ENCODE results near the gene KRT1. TPM values are rescaled to one million over a fixed set of nuclear protein-coding genes. Genes with fewer than 3 reads are reported as not detected.

Gene KRT1
- total and polyA plus RNA-seq, 2 experiments from 2014 or later = 0.13 TPM; not detected in 1

DNA sequence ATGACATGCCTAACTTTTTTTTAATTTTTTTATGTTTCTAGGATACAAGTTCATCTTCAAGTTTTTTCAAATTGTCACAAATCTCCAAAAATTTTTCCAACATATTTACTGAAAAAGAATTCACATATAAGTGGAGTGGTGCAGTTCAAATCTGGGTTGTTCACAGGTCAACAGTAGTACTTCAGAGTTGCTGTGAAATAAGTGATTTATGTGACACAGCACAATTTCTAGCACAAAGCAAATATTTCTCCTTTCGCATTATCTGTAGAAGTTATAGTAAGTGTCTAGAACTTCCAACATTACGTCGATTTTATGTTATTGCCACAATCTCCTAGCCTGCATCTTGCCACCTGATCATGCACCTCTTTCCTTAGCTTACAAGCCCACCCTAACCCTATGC lies 18.5 kb downstream of the KRT1 start:
- DNase-seq (ENCODE audit: low spot score) = no peak
- no peak overlapping the region for H2AFZ ChIP-seq
- 91% methylated on average over 3 of the region's 3 CpGs for WGBS (ENCODE audit: low lambda C conversion rate, missing lambda C conversion rate)
- H3K27me3 ChIP-seq = peaks cover 31% of the 10 kb centered on the region
- no peaks in the 10 kb centered on the region for H4K20me1 ChIP-seq (ENCODE audit: insufficient read depth, poor library complexity, severe bottlenecking)
- no peaks in the 10 kb centered on the region for H3K79me2 ChIP-seq
- H3K4me3 ChIP-seq = no peak overlapping the region
- H3K36me3 ChIP-seq (replicated peaks; ENCODE audit: insufficient read depth, low read depth) = no peaks in the 10 kb centered on the region
- no peak for TF ChIP-seq EZH2phosphoT487 (IDR thresholded peaks at IDR 0.05; ENCODE audit: low read depth, severe bottlenecking, unreplicated experiment)
- TF ChIP-seq, protein P1, sequence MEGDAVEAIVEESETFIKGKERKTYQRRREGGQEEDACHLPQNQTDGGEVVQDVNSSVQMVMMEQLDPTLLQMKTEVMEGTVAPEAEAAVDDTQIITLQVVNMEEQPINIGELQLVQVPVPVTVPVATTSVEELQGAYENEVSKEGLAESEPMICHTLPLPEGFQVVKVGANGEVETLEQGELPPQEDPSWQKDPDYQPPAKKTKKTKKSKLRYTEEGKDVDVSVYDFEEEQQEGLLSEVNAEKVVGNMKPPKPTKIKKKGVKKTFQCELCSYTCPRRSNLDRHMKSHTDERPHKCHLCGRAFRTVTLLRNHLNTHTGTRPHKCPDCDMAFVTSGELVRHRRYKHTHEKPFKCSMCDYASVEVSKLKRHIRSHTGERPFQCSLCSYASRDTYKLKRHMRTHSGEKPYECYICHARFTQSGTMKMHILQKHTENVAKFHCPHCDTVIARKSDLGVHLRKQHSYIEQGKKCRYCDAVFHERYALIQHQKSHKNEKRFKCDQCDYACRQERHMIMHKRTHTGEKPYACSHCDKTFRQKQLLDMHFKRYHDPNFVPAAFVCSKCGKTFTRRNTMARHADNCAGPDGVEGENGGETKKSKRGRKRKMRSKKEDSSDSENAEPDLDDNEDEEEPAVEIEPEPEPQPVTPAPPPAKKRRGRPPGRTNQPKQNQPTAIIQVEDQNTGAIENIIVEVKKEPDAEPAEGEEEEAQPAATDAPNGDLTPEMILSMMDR (IDR thresholded peaks at IDR 0.05; ENCODE audit: poor library complexity) = no peak
- H3K9me3 ChIP-seq (ENCODE audit: low read depth) = no peaks in the 10 kb centered on the region
- no peaks in the 10 kb centered on the region for H3K4me1 ChIP-seq (ENCODE audit: insufficient read depth)
- H3K27ac ChIP-seq = no peak overlapping the region
- no peaks in the 10 kb centered on the region for H3K9me2 ChIP-seq (replicated peaks; ENCODE audit: insufficient read depth)
- no peak overlapping the region for H3K4me2 ChIP-seq

DNA sequence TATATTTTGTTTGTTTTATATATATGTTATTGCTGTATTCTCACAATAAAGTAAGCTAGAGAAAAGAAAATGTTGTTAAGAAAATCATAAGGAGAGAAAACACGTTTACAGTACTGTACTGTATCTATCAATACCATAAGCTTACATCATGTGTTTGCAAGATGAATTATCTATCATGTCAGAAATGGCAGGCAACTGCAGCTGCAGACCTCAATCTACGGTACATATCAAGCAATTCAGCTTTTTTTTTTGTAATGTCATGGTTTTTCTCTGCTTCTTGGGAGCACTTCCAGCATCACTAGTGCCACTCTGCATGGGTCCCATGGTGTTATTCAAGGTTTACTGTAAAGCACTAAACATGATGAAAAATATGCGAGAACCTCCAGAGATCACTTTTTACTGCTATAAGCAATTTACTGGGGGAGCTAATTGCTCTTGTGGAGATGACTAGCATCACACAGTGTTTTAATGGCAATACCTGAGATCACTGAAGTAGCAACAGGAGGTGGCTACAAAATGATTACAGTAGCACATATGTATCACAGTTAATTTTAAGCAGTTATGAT lies 19.2 kb downstream of the KRT1 start:
- Histone ChIP-seq H3K4me1 (ENCODE audit: insufficient read depth) (no peaks in the 10 kb centered on the region), H3K27me3 (peaks cover 26% of the 10 kb centered on the region), H3K9me3 (ENCODE audit: low read depth) (no peaks in the 10 kb centered on the region), H3K9me2 (replicated peaks; ENCODE audit: insufficient read depth) (no peaks in the 10 kb centered on the region), H3K4me2 (no peak overlapping the region), H3K27ac (no peak overlapping the region), H3K4me3 (no peak overlapping the region), H2AFZ (no peak overlapping the region), H4K20me1 (ENCODE audit: insufficient read depth, poor library complexity, severe bottlenecking) (no peaks in the 10 kb centered on the region), H3K79me2 (no peaks in the 10 kb centered on the region), H3K36me3 (replicated peaks; ENCODE audit: insufficient read depth, low read depth) (no peaks in the 10 kb centered on the region)
- no peak for DNase-seq (ENCODE audit: low spot score)
- 78% methylated on average over 3 of the region's 3 CpGs for WGBS (ENCODE audit: low lambda C conversion rate, missing lambda C conversion rate)
- no peak for TF ChIP-seq EZH2 (IDR thresholded peaks at IDR 0.05; ENCODE audit: borderline replicate concordance)
- no peak for TF ChIP-seq EZH2phosphoT487 (IDR thresholded peaks at IDR 0.05; ENCODE audit: low read depth, severe bottlenecking, unreplicated experiment)
- TF ChIP-seq, protein P1 (IDR thresholded peaks at IDR 0.05; ENCODE audit: poor library complexity) = no peak

GRCh38 chr12:52659951-52660350 lies 20.3 kb downstream of the KRT1 start:
- no peak for TF ChIP-seq EZH2phosphoT487 (IDR thresholded peaks at IDR 0.05; ENCODE audit: low read depth, severe bottlenecking, unreplicated experiment)
- no peak for TF ChIP-seq EZH2 (IDR thresholded peaks at IDR 0.05; ENCODE audit: borderline replicate concordance)
- TF ChIP-seq, protein P1 (IDR thresholded peaks at IDR 0.05; ENCODE audit: poor library complexity) = no peak
- Histone ChIP-seq H3K27ac (no peak overlapping the region), H3K36me3 (replicated peaks; ENCODE audit: insufficient read depth, low read depth) (no peaks in the 10 kb centered on the region), H2AFZ (no peak overlapping the region), H3K27me3 (peaks cover 26% of the 10 kb centered on the region), H3K9me2 (replicated peaks; ENCODE audit: insufficient read depth) (no peaks in the 10 kb centered on the region), H3K79me2 (no peaks in the 10 kb centered on the region), H3K4me3 (no peak overlapping the region), H3K9me3 (ENCODE audit: low read depth) (no peaks in the 10 kb centered on the region), H3K4me1 (ENCODE audit: insufficient read depth) (no peaks in the 10 kb centered on the region), H4K20me1 (ENCODE audit: insufficient read depth, poor library complexity, severe bottlenecking) (no peaks in the 10 kb centered on the region), H3K4me2 (no peak overlapping the region)
- WGBS (ENCODE audit: low lambda C conversion rate, missing lambda C conversion rate) = 81% methylated on average over 4 of the region's 4 CpGs
- DNase-seq (ENCODE audit: low spot score) = no peak
